ENCODE data around the gene TNFSF9.

GRCh38 chr19:6530386-6531162, at the start of gene TNFSF9:
- no peak for TF ChIP-seq ZNF70 (CRISPR knock-in tag; IDR thresholded peaks at IDR 0.05)
- no peak for TF ChIP-seq ZNF565 (CRISPR knock-in tag; conservative IDR thresholded peaks at IDR 0.05; ENCODE audit: low read depth)
- no peak for TF ChIP-seq CREB5 (CRISPR knock-in tag; IDR thresholded peaks at IDR 0.05; ENCODE audit: low read depth)
- TF ChIP-seq SNAI2 (CRISPR knock-in tag; IDR thresholded peaks at IDR 0.05), result no peak
- no peak for TF ChIP-seq ZFP3 (CRISPR knock-in tag; IDR thresholded peaks at IDR 0.05)
- TF ChIP-seq PPARA (CRISPR knock-in tag; IDR thresholded peaks at IDR 0.05; ENCODE audit: borderline replicate concordance), result no peak
- TF ChIP-seq PATZ1 (CRISPR knock-in tag; IDR thresholded peaks at IDR 0.05; ENCODE audit: borderline replicate concordance), result no peak
